Liver (tissue), 9 donors: ENCODE data around the gene CADM2. TPM values are rescaled to one million over a fixed set of nuclear protein-coding genes. Genes with fewer than 3 reads are reported as not detected.

ENCODE experiments used
- DNase-seq: peaks from one replicate; pipeline ENCODE4 v3.0.0-alpha.2; 2017; ENCODE audit warnings: low spot score
- H3K27ac ChIP-seq, 2 donors: one replicate each; pipeline ENCODE4 v1.7.0; 2013; ENCODE audit warnings: inconsistent platforms in 2 of 2, low read length in 2 of 2, control low read depth in 1 of 2, low read depth in 1 of 2, mild to moderate bottlenecking in 1 of 2
- H3K27me3 ChIP-seq, 4 donors: one replicate each; pipeline versions ENCODE4 v1.6.1 to v1.7.0; 2013; ENCODE audit warnings: low read length in 3 of 4, inconsistent platforms in 1 of 4, mild to moderate bottlenecking in 1 of 4, moderate library complexity in 1 of 4; ENCODE audit not compliant: control insufficient read depth in 4 of 4, insufficient read depth in 4 of 4
- H3K36me3 ChIP-seq, 4 donors: one replicate each; pipeline versions ENCODE4 v1.6.1 to v1.7.0; 2013; ENCODE audit warnings: low read length in 3 of 4, mild to moderate bottlenecking in 3 of 4, low read depth in 1 of 4, moderate library complexity in 1 of 4; ENCODE audit not compliant: control insufficient read depth in 4 of 4, insufficient read depth in 3 of 4
- H3K4me1 ChIP-seq, 4 donors: one replicate each; pipeline versions ENCODE4 v1.6.1 to v1.7.0; 2013; ENCODE audit warnings: low read length in 3 of 4, mild to moderate bottlenecking in 3 of 4, moderate library complexity in 1 of 4; ENCODE audit not compliant: control insufficient read depth in 4 of 4, insufficient read depth in 4 of 4
- H3K4me3 ChIP-seq, 3 donors: one replicate each; pipeline versions ENCODE4 v1.6.1 to v1.7.0; 2013; ENCODE audit warnings: low read length in 3 of 3, control low read depth in 1 of 3, low read depth in 1 of 3, mild to moderate bottlenecking in 1 of 3
- H3K9ac ChIP-seq, 2 donors: one replicate each; pipeline ENCODE4 v1.7.0; 2013; ENCODE audit warnings: low read length in 2 of 2, mild to moderate bottlenecking in 2 of 2, moderate library complexity in 2 of 2, control low read depth in 1 of 2, low read depth in 1 of 2
- H3K9me3 ChIP-seq, 4 donors: one replicate each; pipeline versions ENCODE4 v1.6.1 to v1.7.0; 2013; ENCODE audit warnings: low read length in 3 of 4; ENCODE audit not compliant: control insufficient read depth in 4 of 4
- EGR1 ChIP-seq, 2 donors: IDR thresholded peaks; 2 replicates each; pipeline ENCODE4 v1.6.1; 2016 to 2018; ENCODE audit warnings: antibody characterized with exemption in 2 of 2, low read depth in 2 of 2
- FOXA1 ChIP-seq: IDR thresholded peaks from 2 replicates; pipeline ENCODE4 v1.6.1; 2016; ENCODE audit warnings: antibody characterized with exemption
- FOXA2 ChIP-seq: IDR thresholded peaks from 2 replicates; pipeline ENCODE4 v1.6.1; 2016; ENCODE audit warnings: antibody characterized with exemption
- GABPA ChIP-seq, 2 donors: IDR thresholded peaks in 1 of 2; conservative IDR thresholded peaks in 1 of 2; 2 replicates each; pipeline ENCODE4 v1.6.1; 2016; ENCODE audit warnings: antibody characterized with exemption in 2 of 2, mild to moderate bottlenecking in 1 of 2, moderate library complexity in 1 of 2
- HNF4A ChIP-seq, 2 donors: conservative IDR thresholded peaks; 2 replicates each; pipeline ENCODE4 v1.6.1; 2016; ENCODE audit warnings: antibody characterized with exemption in 2 of 2, mild to moderate bottlenecking in 2 of 2
- HNF4G ChIP-seq: IDR thresholded peaks from 2 replicates; pipeline ENCODE4 v1.6.1; 2016; ENCODE audit warnings: antibody characterized with exemption
- JUND ChIP-seq, 2 donors: IDR thresholded peaks; 2 replicates each; pipeline ENCODE4 v1.6.1; 2016; ENCODE audit warnings: antibody characterized with exemption in 2 of 2
- NR2F2 ChIP-seq: IDR thresholded peaks from 2 replicates; pipeline ENCODE4 v1.6.1; 2016; ENCODE audit warnings: antibody characterized with exemption
- RAD21 ChIP-seq, 2 donors: IDR thresholded peaks; 2 replicates each; pipeline ENCODE4 v1.6.1; 2016; ENCODE audit warnings: antibody characterized with exemption in 2 of 2, mild to moderate bottlenecking in 2 of 2
- RXRA ChIP-seq, 2 donors: IDR thresholded peaks; 2 replicates each; pipeline ENCODE4 v1.6.1; 2017 to 2018; ENCODE audit warnings: antibody characterized with exemption in 2 of 2, mild to moderate bottlenecking in 1 of 2
- SP1 ChIP-seq: IDR thresholded peaks from 2 replicates; pipeline ENCODE4 v1.6.1; 2018; ENCODE audit warnings: antibody characterized with exemption, mild to moderate bottlenecking
- TAF1 ChIP-seq: conservative IDR thresholded peaks from 2 replicates; pipeline ENCODE4 v1.6.1; 2016; ENCODE audit warnings: antibody characterized with exemption, mild to moderate bottlenecking
- YY1 ChIP-seq: IDR thresholded peaks from 2 replicates; pipeline ENCODE4 v1.6.1; 2016; ENCODE audit warnings: antibody characterized with exemption, mild to moderate bottlenecking
- WGBS: extraction: QIAGEN DNeasy Blood & Tissue Kit; methylation state at CpG from one replicate; pipeline ENCODE4 v1.1.7; 2013; 5-methylcytosine and 5-hydroxymethylcytosine counted together
- polyA plus RNA-seq, 2 donors: library from polyadenylated mRNA; stranded (reverse) in 1 of 2; unstranded in 1 of 2; fragments of 200-250 nt in 1 of 2; fragments of >200 nt in 1 of 2; fragmentation: Nextera tagmentation in 1 of 2; extraction: Ambion mirVana in 1 of 2; gene quantifications; one replicate each; pipeline versions ENCODE4 v1.2.1 to v1.2.3, GENCODE V29; 2013 to 2015
- total RNA-seq, 2 donors: library from RNA; depleted of rRNA; stranded (reverse); fragments of >200 nt; gene quantifications; one replicate each; pipeline ENCODE4 v1.2.3, GENCODE V29; 2014
- TF ChIP-seq, protein P1 (sequence below): IDR thresholded peaks from 2 replicates; pipeline ENCODE4 v1.6.1; 2016; ENCODE audit warnings: antibody characterized with exemption
- TF ChIP-seq, protein P2 (sequence below): IDR thresholded peaks from 2 replicates; pipeline ENCODE4 v1.6.1; 2016; ENCODE audit warnings: antibody characterized with exemption, mild to moderate bottlenecking
- TF ChIP-seq, protein P3 (sequence below): fragments of 150-350 bp; IDR thresholded peaks from 2 replicates; pipeline ENCODE4 v1.5.1; 2017; ENCODE audit warnings: improper control_type of control experiment, low read depth, low read length; ENCODE audit not compliant: missing input control
- TF ChIP-seq, protein P4 (sequence below): IDR thresholded peaks from 2 replicates; pipeline ENCODE4 v1.6.1; 2016; ENCODE audit warnings: antibody characterized with exemption
- TF ChIP-seq, protein P5 (sequence below): IDR thresholded peaks from 2 replicates; pipeline ENCODE4 v1.6.1; 2016; ENCODE audit warnings: antibody characterized with exemption
- donor health status: healthy.
- donor health status: healthy.
- donor health status: healthy.
- donor health status: healthy.
- donor health status: healthy.

The CADM2 gene
- total and polyA plus RNA-seq, 4 donors: 0.35 to 0.92 (median 0.51) TPM

DNA sequence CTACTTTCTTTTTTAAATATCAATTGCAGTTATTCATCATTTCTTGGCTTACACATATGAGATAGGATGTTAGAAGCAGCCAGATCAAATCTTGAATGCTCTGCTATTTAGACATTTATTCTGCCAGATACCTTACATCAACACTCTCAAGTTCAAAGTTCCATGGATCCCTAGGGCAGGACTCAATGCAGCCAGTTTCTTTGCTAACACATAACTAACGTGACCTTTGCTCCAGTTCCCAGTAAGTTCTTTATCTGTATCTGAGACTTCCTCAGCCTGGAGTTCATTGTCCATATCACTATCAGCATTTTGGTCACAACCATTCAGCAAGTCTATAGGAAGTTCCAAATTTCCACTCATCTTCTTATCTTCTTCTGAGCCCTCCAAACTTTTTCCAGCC lies 1092.3 kb downstream of the CADM2 start:
- H3K4me3 ChIP-seq: no peak overlapping the region
- WGBS: 35% methylated on average over 1 of the region's 1 CpG
- no peaks in the 10 kb centered on the region for H3K27me3 ChIP-seq
- H3K9ac ChIP-seq: no peak overlapping the region
- H3K4me1 ChIP-seq: no peaks in the 10 kb centered on the region
- TF ChIP-seq GABPA (IDR thresholded peaks at IDR 0.05 in 1 of 2, conservative IDR thresholded peaks at IDR 0.05 in 1 of 2) (no peak), RAD21 (IDR thresholded peaks at IDR 0.05) (no peak), EGR1 (IDR thresholded peaks at IDR 0.05; ENCODE audit: low read depth in 2 of 2) (no peak), JUND (IDR thresholded peaks at IDR 0.05) (no peak), FOXA2 (no peak), YY1 (no peak), RXRA (IDR thresholded peaks at IDR 0.05) (no peak)
- TF ChIP-seq, protein P1, sequence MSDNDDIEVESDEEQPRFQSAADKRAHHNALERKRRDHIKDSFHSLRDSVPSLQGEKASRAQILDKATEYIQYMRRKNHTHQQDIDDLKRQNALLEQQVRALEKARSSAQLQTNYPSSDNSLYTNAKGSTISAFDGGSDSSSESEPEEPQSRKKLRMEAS: no peak
- no peaks in the 10 kb centered on the region for H3K36me3 ChIP-seq
- H3K27ac ChIP-seq: no peak overlapping the region
- H3K9me3 ChIP-seq: peaks cover 0 to 1% (median 0%) of the 10 kb centered on the region in 4 donors
- no peak for DNase-seq

DNA sequence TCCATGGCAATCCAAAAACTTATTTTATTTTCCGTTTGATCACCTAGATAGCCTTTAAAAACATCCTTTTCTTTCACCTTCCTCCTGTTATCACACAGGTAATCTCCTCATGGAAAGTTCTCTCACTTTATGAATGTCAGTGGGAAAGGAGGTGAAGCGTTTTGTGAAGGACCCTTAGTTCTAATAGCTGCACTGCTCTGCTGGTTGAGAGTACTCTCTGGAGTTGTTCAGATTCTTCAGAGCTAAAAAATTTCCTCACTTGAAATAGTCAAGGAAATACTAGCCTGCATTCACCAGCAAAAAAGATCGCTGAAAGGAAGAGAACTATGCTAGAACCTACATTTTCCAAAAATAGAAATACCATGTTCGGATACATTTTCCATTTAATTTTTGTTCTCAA lies 1097.2 kb downstream of the CADM2 start:
- no peaks in the 10 kb centered on the region for H3K4me1 ChIP-seq
- no peaks in the 10 kb centered on the region for H3K36me3 ChIP-seq
- H3K9ac ChIP-seq: no peak overlapping the region
- H3K4me3 ChIP-seq: no peak overlapping the region
- no peaks in the 10 kb centered on the region for H3K9me3 ChIP-seq
- H3K27ac ChIP-seq: no peak overlapping the region
- WGBS: 72% methylated on average over 4 of the region's 4 CpGs
- TF ChIP-seq HNF4G (no peak), GABPA (IDR thresholded peaks at IDR 0.05 in 1 of 2, conservative IDR thresholded peaks at IDR 0.05 in 1 of 2) (no peak), NR2F2 (no peak), HNF4A (conservative IDR thresholded peaks at IDR 0.05) (no peak), SP1 (no peak), FOXA1 (no peak), JUND (IDR thresholded peaks at IDR 0.05) (no peak), TAF1 (no peak), FOXA2 (no peak), RXRA (IDR thresholded peaks at IDR 0.05) (no peak), RAD21 (IDR thresholded peaks at IDR 0.05) (no peak), EGR1 (IDR thresholded peaks at IDR 0.05; ENCODE audit: low read depth in 2 of 2) (no peak)
- TF ChIP-seq, protein P2, sequence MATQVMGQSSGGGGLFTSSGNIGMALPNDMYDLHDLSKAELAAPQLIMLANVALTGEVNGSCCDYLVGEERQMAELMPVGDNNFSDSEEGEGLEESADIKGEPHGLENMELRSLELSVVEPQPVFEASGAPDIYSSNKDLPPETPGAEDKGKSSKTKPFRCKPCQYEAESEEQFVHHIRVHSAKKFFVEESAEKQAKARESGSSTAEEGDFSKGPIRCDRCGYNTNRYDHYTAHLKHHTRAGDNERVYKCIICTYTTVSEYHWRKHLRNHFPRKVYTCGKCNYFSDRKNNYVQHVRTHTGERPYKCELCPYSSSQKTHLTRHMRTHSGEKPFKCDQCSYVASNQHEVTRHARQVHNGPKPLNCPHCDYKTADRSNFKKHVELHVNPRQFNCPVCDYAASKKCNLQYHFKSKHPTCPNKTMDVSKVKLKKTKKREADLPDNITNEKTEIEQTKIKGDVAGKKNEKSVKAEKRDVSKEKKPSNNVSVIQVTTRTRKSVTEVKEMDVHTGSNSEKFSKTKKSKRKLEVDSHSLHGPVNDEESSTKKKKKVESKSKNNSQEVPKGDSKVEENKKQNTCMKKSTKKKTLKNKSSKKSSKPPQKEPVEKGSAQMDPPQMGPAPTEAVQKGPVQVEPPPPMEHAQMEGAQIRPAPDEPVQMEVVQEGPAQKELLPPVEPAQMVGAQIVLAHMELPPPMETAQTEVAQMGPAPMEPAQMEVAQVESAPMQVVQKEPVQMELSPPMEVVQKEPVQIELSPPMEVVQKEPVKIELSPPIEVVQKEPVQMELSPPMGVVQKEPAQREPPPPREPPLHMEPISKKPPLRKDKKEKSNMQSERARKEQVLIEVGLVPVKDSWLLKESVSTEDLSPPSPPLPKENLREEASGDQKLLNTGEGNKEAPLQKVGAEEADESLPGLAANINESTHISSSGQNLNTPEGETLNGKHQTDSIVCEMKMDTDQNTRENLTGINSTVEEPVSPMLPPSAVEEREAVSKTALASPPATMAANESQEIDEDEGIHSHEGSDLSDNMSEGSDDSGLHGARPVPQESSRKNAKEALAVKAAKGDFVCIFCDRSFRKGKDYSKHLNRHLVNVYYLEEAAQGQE: no peak
- TF ChIP-seq, protein P3, sequence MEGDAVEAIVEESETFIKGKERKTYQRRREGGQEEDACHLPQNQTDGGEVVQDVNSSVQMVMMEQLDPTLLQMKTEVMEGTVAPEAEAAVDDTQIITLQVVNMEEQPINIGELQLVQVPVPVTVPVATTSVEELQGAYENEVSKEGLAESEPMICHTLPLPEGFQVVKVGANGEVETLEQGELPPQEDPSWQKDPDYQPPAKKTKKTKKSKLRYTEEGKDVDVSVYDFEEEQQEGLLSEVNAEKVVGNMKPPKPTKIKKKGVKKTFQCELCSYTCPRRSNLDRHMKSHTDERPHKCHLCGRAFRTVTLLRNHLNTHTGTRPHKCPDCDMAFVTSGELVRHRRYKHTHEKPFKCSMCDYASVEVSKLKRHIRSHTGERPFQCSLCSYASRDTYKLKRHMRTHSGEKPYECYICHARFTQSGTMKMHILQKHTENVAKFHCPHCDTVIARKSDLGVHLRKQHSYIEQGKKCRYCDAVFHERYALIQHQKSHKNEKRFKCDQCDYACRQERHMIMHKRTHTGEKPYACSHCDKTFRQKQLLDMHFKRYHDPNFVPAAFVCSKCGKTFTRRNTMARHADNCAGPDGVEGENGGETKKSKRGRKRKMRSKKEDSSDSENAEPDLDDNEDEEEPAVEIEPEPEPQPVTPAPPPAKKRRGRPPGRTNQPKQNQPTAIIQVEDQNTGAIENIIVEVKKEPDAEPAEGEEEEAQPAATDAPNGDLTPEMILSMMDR: no peak
- TF ChIP-seq, protein P4, sequence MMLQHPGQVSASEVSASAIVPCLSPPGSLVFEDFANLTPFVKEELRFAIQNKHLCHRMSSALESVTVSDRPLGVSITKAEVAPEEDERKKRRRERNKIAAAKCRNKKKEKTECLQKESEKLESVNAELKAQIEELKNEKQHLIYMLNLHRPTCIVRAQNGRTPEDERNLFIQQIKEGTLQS: no peak
- TF ChIP-seq, protein P5, sequence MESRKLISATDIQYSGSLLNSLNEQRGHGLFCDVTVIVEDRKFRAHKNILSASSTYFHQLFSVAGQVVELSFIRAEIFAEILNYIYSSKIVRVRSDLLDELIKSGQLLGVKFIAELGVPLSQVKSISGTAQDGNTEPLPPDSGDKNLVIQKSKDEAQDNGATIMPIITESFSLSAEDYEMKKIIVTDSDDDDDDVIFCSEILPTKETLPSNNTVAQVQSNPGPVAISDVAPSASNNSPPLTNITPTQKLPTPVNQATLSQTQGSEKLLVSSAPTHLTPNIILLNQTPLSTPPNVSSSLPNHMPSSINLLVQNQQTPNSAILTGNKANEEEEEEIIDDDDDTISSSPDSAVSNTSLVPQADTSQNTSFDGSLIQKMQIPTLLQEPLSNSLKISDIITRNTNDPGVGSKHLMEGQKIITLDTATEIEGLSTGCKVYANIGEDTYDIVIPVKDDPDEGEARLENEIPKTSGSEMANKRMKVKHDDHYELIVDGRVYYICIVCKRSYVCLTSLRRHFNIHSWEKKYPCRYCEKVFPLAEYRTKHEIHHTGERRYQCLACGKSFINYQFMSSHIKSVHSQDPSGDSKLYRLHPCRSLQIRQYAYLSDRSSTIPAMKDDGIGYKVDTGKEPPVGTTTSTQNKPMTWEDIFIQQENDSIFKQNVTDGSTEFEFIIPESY: no peak
- TF ChIP-seq, protein P1: no peak
- DNase-seq: no peak
- no peaks in the 10 kb centered on the region for H3K27me3 ChIP-seq
